HG02852 (cell line): ENCODE measurements around the gene MEIOSIN.
A peak's percentile ranks its signal among the peaks of the same experiment; 100 is the strongest.
"Not testable (repeated sequence)": the region's sequence is repeated elsewhere in the genome, so short reads cannot be mapped to it uniquely, and the experiment has no call there.

ENCODE experiments used
- ATAC-seq: cut with Tn5 transposase; IDR thresholded peaks from one replicate; pipeline ENCODE4 v1.9.1; 2021; ENCODE audit warnings: mild to moderate bottlenecking, moderate library complexity; ENCODE audit not compliant: unreplicated experiment

MEIOSIN gene

DNA sequence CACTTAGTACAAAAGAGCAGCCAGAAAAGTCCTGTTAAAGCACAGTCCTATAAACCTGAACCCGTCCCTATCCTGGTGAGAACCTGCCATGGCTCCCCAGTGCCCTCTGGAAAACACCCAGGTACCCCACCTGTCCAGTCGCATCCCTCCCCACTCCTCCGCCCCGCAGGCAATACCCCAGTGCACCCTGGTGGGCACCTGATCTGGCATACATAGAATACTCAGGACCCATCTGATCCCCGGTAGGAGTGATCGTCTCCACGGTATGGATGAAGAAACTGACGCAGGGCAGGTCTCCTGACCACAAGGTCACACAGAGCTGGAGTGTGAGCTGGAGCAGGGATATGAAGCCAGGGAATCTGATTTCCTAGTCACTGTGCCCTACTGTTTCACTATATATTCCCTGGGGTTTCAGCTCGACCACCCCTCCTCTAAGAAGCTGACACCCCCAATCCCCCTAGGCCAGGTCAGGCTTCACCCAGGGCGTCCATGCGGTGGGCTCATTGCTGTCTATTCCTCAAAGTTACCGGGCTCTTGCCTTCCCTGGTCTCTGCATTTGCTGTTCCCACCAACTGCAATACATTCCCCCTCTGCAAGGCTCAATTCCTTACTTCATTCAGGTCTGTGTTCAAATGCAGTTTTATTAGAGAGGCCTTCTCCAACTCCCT, 15.1 kb upstream of the MEIOSIN start:
- ATAC-seq, result no peak

GRCh38 chr19:45720065-45720464, 13.2 kb upstream of the MEIOSIN start:
- not testable (repeated sequence) for ATAC-seq

DNA sequence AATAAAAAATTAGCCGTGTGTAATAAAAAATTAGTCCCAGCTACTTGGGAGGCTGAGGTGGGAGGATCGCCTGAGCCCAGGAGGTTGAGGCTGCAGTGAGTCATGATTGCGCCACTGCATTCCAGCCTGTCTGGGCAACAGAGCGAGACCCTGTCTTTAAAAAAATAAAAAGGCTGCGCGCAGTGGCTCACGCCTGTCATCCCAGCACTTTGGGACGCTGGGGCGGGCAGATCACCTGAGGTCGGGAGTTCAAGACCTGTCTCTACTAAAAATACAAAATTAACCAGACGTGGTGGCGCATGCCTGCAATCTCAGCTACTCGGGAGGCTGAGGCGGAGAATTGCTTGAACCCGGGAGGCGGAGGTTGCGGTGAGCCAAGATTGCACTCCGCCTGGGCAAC, 4.6 kb upstream of the MEIOSIN start:
- not testable (repeated sequence) for ATAC-seq

DNA sequence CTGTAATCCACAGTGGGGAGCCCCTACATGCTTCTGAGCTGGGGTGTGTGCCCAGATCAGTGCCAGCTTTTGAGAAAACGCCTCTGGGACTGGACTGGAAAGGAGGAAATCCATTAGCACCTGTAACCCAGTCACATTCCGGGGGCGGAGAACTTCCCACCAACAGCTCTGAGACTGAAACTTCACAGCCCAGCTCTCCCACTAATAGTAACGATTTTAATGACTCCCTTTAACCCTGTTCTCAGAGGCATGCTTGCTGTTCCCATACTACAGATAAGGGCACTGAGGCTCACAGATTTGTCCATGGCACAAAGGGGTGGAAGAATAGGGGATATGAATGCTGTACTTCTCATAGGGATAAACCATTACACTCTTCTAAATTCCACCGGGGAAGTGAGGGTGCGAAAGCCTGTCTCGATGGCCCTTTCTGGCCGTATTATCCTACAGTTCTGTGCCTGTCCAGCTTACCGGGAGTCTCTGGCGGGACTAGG, 3.4 kb upstream of the MEIOSIN start:
- no peak for ATAC-seq

DNA sequence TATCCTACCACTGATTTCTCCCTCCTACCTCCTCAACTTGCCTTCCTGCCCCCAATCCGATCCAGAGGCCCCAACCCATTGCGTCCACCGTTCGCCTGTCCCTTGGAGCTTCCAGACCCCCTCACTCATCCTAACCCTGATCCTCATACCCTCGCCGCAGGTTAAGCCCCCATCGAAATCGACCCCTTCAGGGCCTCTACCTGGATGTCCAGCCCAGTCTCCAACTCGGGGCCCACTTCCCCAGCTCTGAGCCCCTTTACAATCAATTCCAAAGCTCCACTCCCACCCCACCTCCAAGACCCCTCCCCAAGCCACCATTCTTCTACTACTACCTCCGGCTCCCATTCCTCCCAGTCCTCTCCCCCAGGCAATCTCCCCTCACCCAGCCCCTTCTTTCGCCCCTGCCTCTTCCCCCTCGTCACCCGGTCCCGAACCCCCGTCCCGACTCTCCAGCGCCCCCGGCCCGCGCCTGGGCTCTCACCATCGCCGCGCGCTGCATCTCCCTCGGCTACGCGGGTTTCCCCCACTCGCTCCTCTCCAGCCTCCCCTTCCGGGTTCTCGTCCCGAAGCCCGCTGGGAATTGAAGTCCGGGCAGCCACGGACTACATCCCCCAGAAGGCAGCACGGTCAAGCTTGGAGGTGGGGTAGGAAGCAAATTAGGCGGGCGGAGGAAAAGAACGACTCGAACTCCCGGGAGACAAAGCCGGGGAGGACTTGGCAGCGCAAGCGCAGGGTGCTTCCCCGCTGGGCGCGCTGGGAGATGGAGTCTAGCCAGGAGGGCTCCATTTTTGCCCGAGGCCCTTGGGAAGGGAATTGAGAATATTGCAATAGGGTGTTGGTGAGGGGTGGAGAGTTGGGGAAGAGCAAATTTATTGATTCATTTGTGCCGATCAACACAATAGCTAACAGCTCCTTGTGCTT, 2.6 kb upstream of the MEIOSIN start, which contains the start of gene FBXO46:
TSS of gene FBXO46 (minus strand) at position 529 of the 921 bp plus-strand sequence. CDS start 17,401 bp downstream, outside the sequence.
- peak; percentile 83 for ATAC-seq

- ATAC-seq, result no peak
Measured at GRCh38 chr19:45739498-45740439, 6.5 kb downstream of the MEIOSIN start.

DNA sequence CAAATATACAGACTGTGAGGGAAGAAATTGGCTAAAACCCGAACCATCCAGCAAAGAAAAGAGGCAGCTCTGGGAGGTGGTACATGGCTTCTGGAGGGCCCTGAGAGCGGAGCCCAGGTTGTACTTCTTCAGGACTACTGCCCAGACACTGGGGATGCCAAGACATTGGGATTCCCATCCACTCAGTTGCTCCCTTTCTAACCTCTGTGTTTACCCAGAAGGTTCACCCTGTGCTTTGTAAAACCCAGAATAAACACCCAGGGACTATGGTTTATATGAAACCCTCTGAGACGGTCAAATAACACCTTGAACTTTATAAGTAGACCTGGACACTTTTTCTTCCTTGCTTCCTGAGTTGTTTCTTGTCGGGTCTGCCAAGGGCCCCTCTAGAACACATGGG, 9.7 kb downstream of the MEIOSIN start:
- ATAC-seq, result no peak

DNA sequence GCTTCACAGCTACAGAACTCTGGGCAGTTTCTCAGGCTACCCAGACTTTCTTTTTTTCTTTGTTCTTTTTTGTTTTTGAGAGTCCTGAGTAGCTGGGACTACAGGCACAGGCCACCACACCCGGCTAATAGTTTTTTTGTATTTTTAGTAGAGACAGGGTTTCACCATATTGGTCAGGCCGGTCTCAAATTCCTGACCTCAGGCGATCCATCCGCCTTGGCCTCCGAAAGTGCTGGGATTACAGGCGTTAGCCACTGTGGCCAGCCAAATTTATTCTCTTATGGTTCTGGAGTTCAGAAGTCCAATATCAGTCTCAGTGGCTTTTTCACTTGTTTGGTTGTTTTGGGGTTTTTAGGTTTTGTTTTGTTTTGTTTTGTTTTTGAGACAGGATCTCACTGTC, 12.4 kb downstream of the MEIOSIN start:
- no peak for ATAC-seq

GRCh38 chr19:45746866-45747265, 13.6 kb downstream of the MEIOSIN start:
- ATAC-seq, result no peak

- no peak for ATAC-seq
Measured at GRCh38 chr19:45747513-45747912, 14.3 kb downstream of the MEIOSIN start.

DNA sequence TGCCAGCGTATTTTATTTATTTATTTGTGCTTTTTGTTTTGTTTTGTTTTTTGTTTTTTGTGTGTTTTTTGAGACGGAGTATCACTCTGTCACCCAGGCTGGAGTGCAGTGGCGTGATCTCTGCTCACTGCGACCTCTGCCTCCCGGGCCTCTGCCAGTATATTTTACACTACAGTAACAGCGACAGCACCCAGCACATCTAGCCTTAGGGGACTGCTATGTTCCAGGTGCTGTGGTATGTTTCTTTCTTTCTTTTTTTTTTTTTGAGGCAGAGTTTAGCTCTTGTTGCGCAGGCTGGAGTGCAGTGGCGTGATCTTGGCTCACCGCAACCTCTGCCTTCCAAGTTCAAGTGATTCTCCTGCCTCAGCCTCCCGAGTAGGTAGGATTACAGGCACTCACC, 18.2 kb downstream of the MEIOSIN start:
- ATAC-seq, result not testable (repeated sequence)

DNA sequence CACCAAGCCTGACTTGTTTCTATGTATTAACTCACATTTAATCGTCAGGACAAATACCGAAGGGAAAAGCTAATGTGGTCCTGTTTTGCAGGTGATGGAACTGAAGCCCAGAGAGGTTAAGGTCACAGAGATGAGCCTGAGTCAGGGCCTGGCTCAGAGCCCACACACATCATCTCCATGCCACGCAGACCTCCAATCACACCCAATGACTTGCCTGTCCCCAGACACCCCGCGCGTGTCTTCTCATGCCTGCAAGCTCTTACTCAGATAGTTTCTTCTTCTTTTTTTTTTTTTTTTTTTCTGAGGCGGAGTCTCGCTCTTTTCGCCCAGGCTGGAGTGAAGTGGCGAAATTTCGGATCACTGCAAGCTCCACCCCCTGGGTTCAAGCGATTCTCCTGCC, 19.4 kb downstream of the MEIOSIN start:
- ATAC-seq, result no peak

DNA sequence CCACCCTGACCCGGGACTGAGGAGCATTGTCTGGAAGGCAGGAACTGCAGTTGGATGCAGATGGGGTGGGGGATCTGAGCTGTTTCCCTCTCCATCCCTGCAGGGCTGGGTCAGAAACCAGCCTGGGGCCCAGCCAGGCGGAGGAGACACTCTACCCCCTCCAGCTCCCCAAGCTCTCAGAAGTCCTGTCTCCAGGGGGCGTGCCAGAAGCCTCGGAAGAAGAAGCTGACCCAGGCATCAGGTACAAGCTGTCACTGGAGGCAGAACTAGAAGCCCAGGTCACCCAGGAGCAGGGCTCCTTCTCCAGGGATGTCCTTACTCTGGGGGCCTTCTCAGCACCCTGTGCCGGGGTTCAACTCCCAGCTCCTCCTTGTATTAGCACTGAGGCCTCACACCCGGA, 20.3 kb downstream of the MEIOSIN start:
- ATAC-seq, result no peak

GRCh38 chr19:45754323-45754722, 21.1 kb downstream of the MEIOSIN start:
- ATAC-seq, result no peak

DNA sequence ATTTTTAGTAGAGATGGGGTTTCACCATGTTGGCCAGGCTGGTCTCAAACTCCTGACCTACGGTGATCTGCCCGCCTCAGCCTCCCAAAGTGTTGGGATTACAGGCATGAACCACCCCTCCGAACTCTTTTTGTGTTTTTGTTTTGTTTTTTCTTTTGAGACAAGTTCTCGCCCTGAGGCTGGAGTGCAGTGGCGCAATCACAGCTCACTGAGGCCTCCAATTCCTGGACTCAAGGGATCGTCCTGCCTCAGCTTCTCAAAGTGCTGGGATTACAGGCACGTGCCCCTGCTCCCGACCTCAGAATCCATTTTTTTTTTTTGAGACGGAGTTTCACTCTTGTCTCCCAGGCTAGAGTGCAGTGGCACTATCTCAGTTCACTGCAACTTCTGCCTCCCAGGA, 24.5 kb downstream of the MEIOSIN start:
- ATAC-seq, result no peak

- ATAC-seq, result no peak
Measured at GRCh38 chr19:45758921-45759320, 25.7 kb downstream of the MEIOSIN start.

- no peak for ATAC-seq
Measured at GRCh38 chr19:45761714-45762113, 28.5 kb downstream of the MEIOSIN start.

DNA sequence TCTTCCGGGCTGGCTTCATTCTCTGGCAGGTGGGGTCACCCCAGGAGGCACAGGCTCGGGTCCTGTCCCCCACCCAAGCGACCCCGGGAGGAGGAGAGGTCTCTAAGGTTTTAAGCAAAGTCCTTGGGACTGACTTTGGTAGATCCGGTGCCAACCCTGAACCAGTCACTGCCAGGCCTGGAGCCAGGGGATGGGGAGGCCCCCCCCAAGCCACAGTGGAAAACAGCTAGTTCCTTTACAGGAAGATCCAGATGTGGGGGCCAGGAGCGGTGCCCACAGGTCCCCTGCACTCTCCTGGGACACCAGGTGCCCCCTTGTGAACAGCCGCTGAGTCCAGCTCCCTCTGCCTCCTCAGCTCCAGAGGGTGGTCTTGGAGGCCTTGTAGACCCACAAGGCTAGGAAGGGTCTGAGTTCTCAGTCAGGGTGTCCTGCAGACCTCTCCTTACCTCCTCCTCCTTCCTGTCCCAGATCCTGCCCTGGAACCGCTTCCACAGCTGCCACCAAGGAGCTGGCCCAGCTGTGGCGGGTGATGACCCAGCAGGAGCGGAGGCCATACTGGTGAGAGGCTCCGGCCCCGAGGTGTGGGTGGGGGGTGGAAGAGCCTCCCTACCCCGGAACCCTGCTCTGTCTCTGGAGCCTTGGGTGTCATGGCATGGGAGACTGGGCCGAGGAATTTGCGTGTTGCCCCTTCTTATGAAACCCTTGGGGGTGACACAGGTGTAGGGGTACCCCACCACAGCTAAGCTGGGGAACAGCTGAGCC, 29.8 kb downstream of the MEIOSIN start:
- ATAC-seq, result no peak

GRCh38 chr19:45763691-45764294, 30.6 kb downstream of the MEIOSIN start:
- ATAC-seq, result no peak

- no peak for ATAC-seq
Measured at GRCh38 chr19:45764475-45764874, 31.2 kb downstream of the MEIOSIN start.
